Progenitor cell of endocrine pancreas (in vitro differentiated cells): ENCODE data around the gene DCXR. TPM values are rescaled to one million over a fixed set of nuclear protein-coding genes. Genes with fewer than 3 reads are reported as not detected.
A peak's percentile ranks its signal among the peaks of the same experiment; 100 is the strongest.

Experiments used
- DNase-seq: peaks from one replicate; pipeline ENCODE4 v3.0.0; 2021; ENCODE audit warnings: low spot score; ENCODE audit not compliant: unreplicated experiment
- H3K27ac Mint-ChIP-seq: 2 replicates; pipeline ENCODE4 v1.8.0; 2021; ENCODE audit warnings: mild to moderate bottlenecking, moderate library complexity, mixed read lengths
- H3K27me3 Mint-ChIP-seq: 2 replicates; pipeline ENCODE4 v1.8.0; 2021; ENCODE audit warnings: mixed read lengths
- H3K36me3 Mint-ChIP-seq: 2 replicates; pipeline ENCODE4 v1.8.0; 2022; ENCODE audit warnings: mixed read lengths; ENCODE audit not compliant: insufficient read depth
- H3K4me1 Mint-ChIP-seq: 2 replicates; pipeline ENCODE4 v1.8.0; 2021; ENCODE audit warnings: low read depth, mixed read lengths
- H3K4me3 Mint-ChIP-seq: 2 replicates; pipeline ENCODE4 v1.8.0; 2021; ENCODE audit warnings: low read depth, mild to moderate bottlenecking, moderate library complexity, mixed read lengths
- H3K9me3 Mint-ChIP-seq: 2 replicates; pipeline ENCODE4 v1.8.0; 2021; ENCODE audit warnings: low read depth, mixed read lengths
- CTCF ChIP-seq: fragments of 200-600 bp; sonication (generic); IDR thresholded peaks from one replicate; pipeline ENCODE4 v1.5.0; 2021; ENCODE audit warnings: antibody characterized with exemption, mild to moderate bottlenecking; ENCODE audit not compliant: unreplicated experiment
- total RNA-seq: library from RNA; stranded (reverse); gene quantifications from 2 replicates; pipeline ENCODE4 v1.2.1, GENCODE V29; 2021

DCXR gene
- total RNA-seq, 1 donor from 2014 or later = 72.2 TPM

- peak; percentile 40 for DNase-seq
- peak within 1 kb of the TSS; percentile 76 for H3K4me3 Mint-ChIP-seq
- H3K4me1 Mint-ChIP-seq = peaks cover 1% of the 10 kb centered on the region
- no peak for TF ChIP-seq CTCF
- H3K27me3 Mint-ChIP-seq = peaks cover 4% of the 10 kb centered on the region
- no peaks in the 10 kb centered on the region for H3K36me3 Mint-ChIP-seq
- no peaks in the 10 kb centered on the region for H3K9me3 Mint-ChIP-seq
- peak within 1 kb of the TSS; percentile 92 for H3K27ac Mint-ChIP-seq
Observed at GRCh38 chr17:82065638-82066303, 28.3 kb upstream of the DCXR start, which contains the start of gene DUS1L. TSS of gene DUS1L (minus strand) at chr17:82065804. CDS start at chr17:82065059, 745 bp downstream.

- H3K4me1 Mint-ChIP-seq = peaks cover 1% of the 10 kb centered on the region
Observed at GRCh38 chr17:82065193-82065637, 27.7 kb upstream of the DCXR start.

GRCh38 chr17:82064433-82065192 lies 27.1 kb upstream of the DCXR start:
- Mint-ChIP-seq H3K9me3 (no peaks in the 10 kb centered on the region), H3K4me1 (peaks cover 1% of the 10 kb centered on the region), H3K27me3 (no peaks in the 10 kb centered on the region), H3K36me3 (peaks cover 2% of the 10 kb centered on the region), H3K27ac (no peak overlapping the region), H3K4me3 (peak overlapping the region; percentile 65)
- no peak for DNase-seq
- no peak for TF ChIP-seq CTCF

More at GRCh38 chr17:82065193-82065637, 27.7 kb upstream of the DCXR start:
- Mint-ChIP-seq H3K27me3 (no peaks in the 10 kb centered on the region), H3K36me3 (peaks cover under 1% of the 10 kb centered on the region), H3K4me3 (peak overlapping the region; percentile 65), H3K27ac (no peak overlapping the region), H3K9me3 (no peaks in the 10 kb centered on the region)
- DNase-seq = no peak
- no peak for TF ChIP-seq CTCF

- no peak for DNase-seq
- no peak for TF ChIP-seq CTCF
- H3K36me3 Mint-ChIP-seq = peaks cover 2% of the 10 kb centered on the region
- H3K27me3 Mint-ChIP-seq = no peaks in the 10 kb centered on the region
- H3K4me3 Mint-ChIP-seq = peak overlapping the region; percentile 65
- no peaks in the 10 kb centered on the region for H3K9me3 Mint-ChIP-seq
- peaks cover 1% of the 10 kb centered on the region for H3K4me1 Mint-ChIP-seq
- no peak overlapping the region for H3K27ac Mint-ChIP-seq
Observed at GRCh38 chr17:82063424-82064415, 26.2 kb upstream of the DCXR start.
